Testis (tissue), 3 donors: ENCODE data around the gene C19orf81. TPM values are rescaled to one million over a fixed set of nuclear protein-coding genes. Genes with fewer than 3 reads are reported as not detected.

Source experiments
- DNase-seq: peaks from one replicate; pipeline ENCODE4 v3.0.0-alpha.2; 2019
- H3K27ac ChIP-seq, 2 donors: fragments of 200-600 bp; sonication (generic); one replicate each; pipeline ENCODE4 v1.5.1; 2019
- H3K27me3 ChIP-seq: fragments of 200-600 bp; sonication (generic); one replicate; pipeline ENCODE4 v1.5.1; 2019
- H3K36me3 ChIP-seq: fragments of 200-600 bp; sonication (generic); one replicate; pipeline ENCODE4 v1.5.1; 2017; ENCODE audit warnings: low read depth; ENCODE audit errors: missing control alignments
- H3K4me1 ChIP-seq: fragments of 200-600 bp; sonication (generic); one replicate; pipeline ENCODE4 v1.5.1; 2019
- H3K4me3 ChIP-seq, 2 donors: fragments of 200-600 bp; sonication (generic); one replicate each; pipeline ENCODE4 v1.5.1; 2017 to 2019
- H3K9me3 ChIP-seq: fragments of 200-600 bp; sonication (generic); one replicate; pipeline ENCODE4 v1.5.1; 2017
- CTCF ChIP-seq, 3 experiments: fragments of 450-650 bp in 2 of 3; fragments of 200-600 bp in 1 of 3; sonication (generic) in 1 of 3; IDR thresholded peaks; one replicate each; pipeline ENCODE4 v1.5.1; 2016 to 2019; ENCODE audit warnings: antibody characterized with exemption in 3 of 3, mild to moderate bottlenecking in 2 of 3, moderate library complexity in 1 of 3
- POLR2A ChIP-seq: fragments of 450-650 bp; IDR thresholded peaks from one replicate; pipeline ENCODE4 v1.6.1; 2017; ENCODE audit warnings: antibody characterized with exemption, mild to moderate bottlenecking, moderate library complexity
- WGBS, 2 donors: methylation state at CpG; one replicate each; pipeline ENCODE4 v1.1.5; 2018; 5-methylcytosine and 5-hydroxymethylcytosine counted together
- intact Hi-C: fragments of 100-400 bp; cut with DNase I; formaldehyde crosslinking; loops from one replicate; pipeline ENCODE4 v1.15.1; 2023; ENCODE audit warnings: low total_unique reads
- polyA plus RNA-seq: library from polyadenylated mRNA; stranded (reverse); fragments of 350-450 nt; fragmentation: Illumina TruSeq; extraction: RNeasy Lipid Tissue Mini Kit (QIAGEN cat#74804); gene quantifications from one replicate; pipeline ENCODE4 v1.2.3, GENCODE V29; 2014; ENCODE audit warnings: low read depth, low replicate concordance; ENCODE audit not compliant: insufficient read depth
- total RNA-seq, 2 donors: library from RNA; depleted of rRNA; stranded (reverse); fragments of >200 nt; gene quantifications; one replicate each; pipeline ENCODE4 v1.2.3, GENCODE V29; 2016

The C19orf81 gene
- total and polyA plus RNA-seq, 3 donors from 2014 or later, result 5.4 to 11.7 (median 10.2) TPM

- intact Hi-C loops, result no loop called here
- H3K27me3 ChIP-seq, result no peaks in the 10 kb centered on the region
These were observed 52.2 kb downstream of the C19orf81 start for GRCh38 chr19:50701367-50701985.

GRCh38 chr19:50702158-50702870 lies 53.1 kb downstream of the C19orf81 start:
- Histone ChIP-seq H3K9me3 (no peaks in the 10 kb centered on the region), H3K27me3 (no peaks in the 10 kb centered on the region), H3K4me1 (no peaks in the 10 kb centered on the region), H3K27ac (no peak overlapping the region), H3K36me3 (no peaks in the 10 kb centered on the region), H3K4me3 (no peak overlapping the region)
- TF ChIP-seq CTCF (IDR thresholded peaks at IDR 0.05), result no peak
- TF ChIP-seq POLR2A, result no peak
- WGBS, 2 donors, result 73% methylated on average over 17 to 22 of the region's 23 CpGs
- intact Hi-C loops, result no loop called here
- DNase-seq, result no peak

More at GRCh38 chr19:50701367-50701985, 52.2 kb downstream of the C19orf81 start:
- no peaks in the 10 kb centered on the region for H3K9me3 ChIP-seq
- no peak for DNase-seq
- 90 to 93% methylated on average over 10 to 13 of the region's 13 CpGs for WGBS, 2 donors
- no peak overlapping the region for H3K4me3 ChIP-seq
- no peak for TF ChIP-seq CTCF (IDR thresholded peaks at IDR 0.05)
- TF ChIP-seq POLR2A, result no peak
- H3K27ac ChIP-seq, result no peak overlapping the region
- no peaks in the 10 kb centered on the region for H3K4me1 ChIP-seq
- no peaks in the 10 kb centered on the region for H3K36me3 ChIP-seq

DNA sequence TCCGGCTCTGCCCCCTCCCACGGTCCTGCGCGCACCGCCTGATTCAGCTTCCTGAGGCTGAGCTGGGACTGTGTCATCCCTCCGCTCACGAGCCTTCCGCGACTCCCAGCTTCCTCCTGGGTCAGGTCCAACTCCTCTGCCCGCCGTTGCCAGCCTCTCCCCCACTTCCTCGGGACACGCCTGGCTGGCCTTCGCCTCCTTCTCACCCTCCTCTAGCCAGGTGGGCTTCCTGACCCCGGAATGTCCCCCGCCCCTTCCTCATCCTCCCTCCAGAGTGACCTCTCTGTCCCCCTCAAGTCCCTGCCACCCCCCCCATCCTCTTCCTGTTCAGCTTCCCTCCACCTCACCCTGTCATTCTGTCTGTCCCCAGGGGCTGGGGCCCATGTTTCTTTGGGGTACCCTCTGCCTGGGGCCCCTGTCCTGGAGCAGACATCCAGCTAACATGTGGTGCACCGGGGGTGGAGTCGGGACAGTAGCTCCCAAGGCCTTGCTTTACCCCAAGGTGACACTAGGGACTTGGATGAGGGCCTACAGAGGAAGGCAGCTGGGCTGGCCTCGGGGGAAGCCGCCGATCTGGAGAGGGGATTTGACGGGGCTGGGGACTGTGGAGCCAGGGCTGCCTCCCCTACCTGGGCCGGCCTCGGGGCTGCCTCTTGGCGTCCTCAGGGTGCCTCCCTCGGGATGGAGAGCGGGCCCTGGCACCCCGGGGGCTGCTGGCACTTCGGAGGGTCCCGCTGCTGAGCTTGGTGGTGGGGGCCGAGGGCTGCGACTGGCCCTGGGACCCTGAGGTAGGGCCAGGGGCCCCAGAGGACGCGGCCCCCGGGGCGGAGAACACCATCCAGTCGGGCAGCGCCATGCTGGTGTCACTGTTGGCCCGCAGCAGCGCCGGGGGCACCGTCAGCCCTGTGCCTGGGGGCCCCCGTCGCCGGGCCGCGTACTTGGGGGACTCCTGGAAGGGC lies 53.9 kb downstream of the C19orf81 start:
- no peak for DNase-seq
- Histone ChIP-seq H3K36me3 (no peaks in the 10 kb centered on the region), H3K4me3 (no peak overlapping the region), H3K27ac (no peak overlapping the region), H3K4me1 (no peaks in the 10 kb centered on the region), H3K27me3 (no peaks in the 10 kb centered on the region), H3K9me3 (no peaks in the 10 kb centered on the region)
- WGBS, 2 donors, result 66 to 69% methylated on average over 25 to 39 of the region's 47 CpGs
- no peak for TF ChIP-seq POLR2A
- no peak for TF ChIP-seq CTCF (IDR thresholded peaks at IDR 0.05)
- intact Hi-C loops, result no loop called here

GRCh38 chr19:50703915-50704796 lies 54.9 kb downstream of the C19orf81 start:
- Histone ChIP-seq H3K9me3 (no peaks in the 10 kb centered on the region), H3K27me3 (no peaks in the 10 kb centered on the region), H3K36me3 (no peaks in the 10 kb centered on the region), H3K27ac (no peak overlapping the region), H3K4me3 (no peak overlapping the region), H3K4me1 (no peaks in the 10 kb centered on the region)
- intact Hi-C loops, result no loop called here
- WGBS, 2 donors, result 74 to 79% methylated on average over 22 of the region's 22 CpGs
- DNase-seq, result peak; percentile 26
- TF ChIP-seq POLR2A, result no peak
